Fibroblast of mammary gland (primary cell): ENCODE data around the gene MBTPS2.

Source experiments
- DNase-seq: peaks from one replicate; pipeline ENCODE4 v3.0.0-alpha.2; 2010; ENCODE audit warnings: low read depth
- H3K4me3 ChIP-seq: 2 replicates; pipeline ENCODE4 v1.5.1; 2011; ENCODE audit warnings: low read depth, mild to moderate bottlenecking, low read length, moderate library complexity; ENCODE audit not compliant: control insufficient read depth
- TF ChIP-seq, protein P1 (sequence below): conservative IDR thresholded peaks from 2 replicates; pipeline ENCODE4 v1.5.1; 2011; ENCODE audit warnings: low read depth, low read length, inconsistent platforms; ENCODE audit not compliant: control insufficient read depth, insufficient read depth

Gene MBTPS2

DNA sequence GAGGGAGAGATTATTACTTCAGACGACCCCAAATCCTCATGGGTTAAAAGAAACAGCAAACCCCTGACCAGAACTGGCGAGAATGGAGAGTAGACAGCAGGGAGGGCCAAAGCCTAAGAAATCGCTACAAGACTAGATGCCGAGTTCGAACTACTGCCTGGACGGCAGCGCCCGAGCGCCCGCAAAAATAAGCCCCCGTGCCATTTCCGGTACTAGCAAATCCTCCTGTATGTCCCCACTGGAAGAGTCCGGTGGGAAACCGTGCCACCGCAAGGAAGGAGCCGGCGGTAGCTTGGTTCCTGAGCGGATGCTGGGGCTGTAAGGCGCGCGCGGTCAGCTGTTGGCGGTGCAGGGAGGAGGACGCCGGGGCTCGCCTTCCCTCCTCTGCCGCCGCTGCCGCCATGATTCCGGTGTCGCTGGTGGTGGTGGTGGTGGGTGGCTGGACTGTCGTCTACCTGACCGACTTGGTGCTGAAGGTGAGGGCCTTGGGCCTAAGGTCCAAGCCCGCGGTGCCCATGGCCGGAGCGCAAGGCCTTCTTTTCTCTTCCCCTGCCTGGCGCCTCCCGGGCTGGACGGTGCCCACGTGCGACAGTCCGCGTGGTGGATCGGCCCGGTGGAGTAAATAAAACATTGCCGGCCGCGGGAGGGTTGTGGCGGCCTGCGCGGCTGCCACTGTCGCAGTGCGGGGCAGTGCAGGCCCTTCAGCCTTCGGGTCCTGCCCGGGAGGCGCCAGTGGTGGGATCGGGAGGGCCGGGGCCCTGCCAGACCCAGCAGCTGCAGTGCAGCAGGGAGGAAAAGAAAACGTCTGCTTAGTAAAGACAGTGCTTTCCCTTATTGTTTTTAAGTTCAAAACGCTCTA lies at the start of gene MBTPS2:
TSS of gene MBTPS2 (plus strand) at position 284 of the 859 bp plus-strand sequence. CDS start at position 402, 118 bp downstream.
- DNase-seq: peak; percentile 89
- TF ChIP-seq, protein P1, sequence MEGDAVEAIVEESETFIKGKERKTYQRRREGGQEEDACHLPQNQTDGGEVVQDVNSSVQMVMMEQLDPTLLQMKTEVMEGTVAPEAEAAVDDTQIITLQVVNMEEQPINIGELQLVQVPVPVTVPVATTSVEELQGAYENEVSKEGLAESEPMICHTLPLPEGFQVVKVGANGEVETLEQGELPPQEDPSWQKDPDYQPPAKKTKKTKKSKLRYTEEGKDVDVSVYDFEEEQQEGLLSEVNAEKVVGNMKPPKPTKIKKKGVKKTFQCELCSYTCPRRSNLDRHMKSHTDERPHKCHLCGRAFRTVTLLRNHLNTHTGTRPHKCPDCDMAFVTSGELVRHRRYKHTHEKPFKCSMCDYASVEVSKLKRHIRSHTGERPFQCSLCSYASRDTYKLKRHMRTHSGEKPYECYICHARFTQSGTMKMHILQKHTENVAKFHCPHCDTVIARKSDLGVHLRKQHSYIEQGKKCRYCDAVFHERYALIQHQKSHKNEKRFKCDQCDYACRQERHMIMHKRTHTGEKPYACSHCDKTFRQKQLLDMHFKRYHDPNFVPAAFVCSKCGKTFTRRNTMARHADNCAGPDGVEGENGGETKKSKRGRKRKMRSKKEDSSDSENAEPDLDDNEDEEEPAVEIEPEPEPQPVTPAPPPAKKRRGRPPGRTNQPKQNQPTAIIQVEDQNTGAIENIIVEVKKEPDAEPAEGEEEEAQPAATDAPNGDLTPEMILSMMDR: peak; percentile 2
- H3K4me3 ChIP-seq: peak within 1 kb of the TSS; percentile 66

DNA sequence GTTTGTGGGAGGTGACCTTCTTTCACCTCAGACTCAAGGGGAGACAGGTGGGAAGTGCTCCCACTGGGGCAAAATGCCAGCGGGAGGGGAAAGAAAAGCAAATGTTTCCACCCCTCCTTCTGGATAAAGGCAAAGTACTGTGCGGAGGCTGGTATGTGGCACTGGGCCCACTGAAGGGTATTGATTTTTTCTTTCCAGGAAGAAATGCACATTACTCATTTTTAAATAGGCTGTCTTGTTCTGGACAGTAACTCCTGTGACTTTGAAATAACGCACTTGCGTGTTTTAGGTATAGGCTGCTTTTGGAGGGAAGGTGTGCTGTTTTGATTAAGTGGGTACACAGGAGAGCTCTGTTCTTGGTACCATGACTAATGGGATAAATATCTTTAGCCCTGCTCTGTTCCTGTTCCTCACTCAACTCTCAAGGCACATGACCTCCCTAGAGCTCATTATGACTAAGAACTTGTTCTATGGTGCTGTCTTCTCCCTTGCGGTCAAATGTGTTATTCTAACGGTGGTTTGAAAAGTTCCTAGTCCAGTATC lies 40.7 kb upstream of the MBTPS2 start:
- TF ChIP-seq, protein P1: no peak
- DNase-seq: peak; percentile 76
- no peak overlapping the region for H3K4me3 ChIP-seq

DNA sequence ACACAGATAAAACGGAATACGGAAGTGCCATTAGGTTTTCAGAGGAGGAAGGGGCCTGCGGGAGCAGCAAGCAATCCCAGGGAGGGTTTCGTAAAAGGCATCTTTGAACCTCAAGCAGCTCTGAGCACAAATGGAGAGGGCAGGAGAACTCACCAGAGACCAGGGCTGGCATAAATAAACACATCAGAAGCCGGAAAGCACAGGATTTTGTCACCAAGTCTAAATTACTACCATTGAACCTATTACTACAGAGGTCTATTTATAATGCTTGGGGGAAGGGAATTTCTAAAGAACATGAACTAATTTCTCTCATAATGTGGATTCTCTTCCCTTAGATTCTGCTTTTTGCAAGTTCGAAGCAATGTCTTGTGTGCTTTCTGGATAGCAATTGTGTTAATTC lies 39.6 kb upstream of the MBTPS2 start:
- no peak overlapping the region for H3K4me3 ChIP-seq
- TF ChIP-seq, protein P1: no peak
- DNase-seq: no peak

DNA sequence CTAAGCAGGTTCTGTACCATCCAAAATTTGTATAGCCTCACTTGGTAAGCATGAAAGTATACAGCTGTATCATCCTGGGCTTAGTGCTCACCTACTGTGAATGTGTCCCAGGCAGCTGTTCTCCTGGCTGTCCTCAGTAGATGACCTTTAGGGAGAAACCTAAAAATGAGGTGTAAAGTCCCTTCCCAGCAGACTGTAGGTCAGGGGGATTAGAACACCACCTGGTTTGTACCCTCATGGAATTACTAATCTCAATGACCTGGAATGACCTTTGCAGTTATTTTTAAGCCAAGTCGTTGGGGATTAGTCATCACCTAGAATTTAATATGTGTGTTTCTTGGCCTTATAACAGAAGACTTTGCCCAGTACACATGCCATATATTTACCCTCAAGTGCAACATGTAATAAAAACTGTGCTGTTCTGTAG lies 39.1 kb upstream of the MBTPS2 start:
- peak; percentile 54 for DNase-seq

DNA sequence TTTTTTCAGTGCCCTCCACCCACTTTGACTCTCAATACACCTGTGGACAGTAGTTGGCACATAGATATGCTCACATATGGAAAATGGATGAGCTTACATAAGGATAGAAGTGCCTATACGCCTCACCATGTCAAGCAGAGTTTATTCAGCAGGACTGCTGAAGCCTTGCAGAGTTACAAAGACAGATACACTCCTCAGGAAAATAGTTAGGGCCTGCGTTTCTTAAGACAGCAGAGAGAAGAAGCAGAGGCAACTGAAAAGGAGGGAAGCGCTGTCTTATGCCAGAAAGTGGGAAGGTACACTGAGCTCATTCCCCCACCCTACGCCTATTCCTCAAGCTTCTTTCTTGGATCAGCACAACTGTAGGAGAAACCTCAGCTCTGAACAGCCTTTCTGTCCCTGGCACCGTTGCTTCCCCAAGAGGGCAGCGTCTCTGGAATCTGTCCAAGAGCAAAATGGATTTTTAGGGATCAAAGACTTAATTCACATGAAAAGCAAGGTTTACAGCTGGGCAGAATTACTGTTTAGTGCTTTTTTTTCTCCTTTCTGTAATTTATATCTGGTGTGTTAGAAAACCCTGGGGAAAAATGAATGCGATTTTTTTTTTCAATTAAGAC lies 37.3 kb upstream of the MBTPS2 start:
- TF ChIP-seq, protein P1: no peak
- no peak for DNase-seq
- H3K4me3 ChIP-seq: no peak overlapping the region

More for the DNA sequence above, 39.1 kb upstream of the MBTPS2 start:
- H3K4me3 ChIP-seq: no peak overlapping the region
- TF ChIP-seq, protein P1: no peak

DNA sequence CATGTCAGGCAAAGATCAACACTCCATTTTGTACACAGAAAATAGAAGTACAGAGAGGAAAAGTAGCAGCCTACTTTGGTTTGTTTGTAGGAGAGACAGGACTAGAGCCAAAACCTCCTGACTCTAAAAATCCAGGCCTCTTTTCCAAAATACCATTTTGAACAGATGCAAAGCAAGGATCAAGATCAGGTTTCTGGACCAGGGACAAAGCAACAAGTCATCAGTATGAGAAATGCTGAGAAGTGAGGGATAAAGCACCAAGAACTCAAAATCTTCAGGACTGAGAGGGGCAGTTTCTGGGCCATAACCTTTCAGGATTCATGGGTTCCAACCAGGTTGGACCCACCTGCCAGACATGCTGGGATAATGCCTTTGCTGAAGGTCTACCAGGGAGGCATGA lies 36.6 kb upstream of the MBTPS2 start:
- TF ChIP-seq, protein P1: no peak
- no peak overlapping the region for H3K4me3 ChIP-seq
- DNase-seq: no peak
